Measurements from ENCODE around the gene KRTAP5-9.
"Not testable (repeated sequence)": the region's sequence is repeated elsewhere in the genome, so short reads cannot be mapped to it uniquely, and the experiment has no call there.

Gene KRTAP5-9

GRCh38 chr11:71582969-71583368 is 34.7 kb downstream of the KRTAP5-9 start:
- DNase-seq (ENCODE audit: low read depth): not testable (repeated sequence)

GRCh38 chr11:71585673-71586072 is 37.5 kb downstream of the KRTAP5-9 start:
- DNase-seq (ENCODE audit: low read depth): not testable (repeated sequence)

- not testable (repeated sequence) for DNase-seq (ENCODE audit: low read depth)
Observed at GRCh38 chr11:71588314-71588713, 40.1 kb downstream of the KRTAP5-9 start.

- not testable (repeated sequence) for DNase-seq (ENCODE audit: low read depth)
Observed at GRCh38 chr11:71588822-71589545, 40.8 kb downstream of the KRTAP5-9 start.

GRCh38 chr11:71589546-71589920 is 41.3 kb downstream of the KRTAP5-9 start:
- not testable (repeated sequence) for DNase-seq (ENCODE audit: low read depth)

Data from HS-5 (cell line).